ENCODE measurements around the gene MTHFD1L.

MTHFD1L gene

DNA sequence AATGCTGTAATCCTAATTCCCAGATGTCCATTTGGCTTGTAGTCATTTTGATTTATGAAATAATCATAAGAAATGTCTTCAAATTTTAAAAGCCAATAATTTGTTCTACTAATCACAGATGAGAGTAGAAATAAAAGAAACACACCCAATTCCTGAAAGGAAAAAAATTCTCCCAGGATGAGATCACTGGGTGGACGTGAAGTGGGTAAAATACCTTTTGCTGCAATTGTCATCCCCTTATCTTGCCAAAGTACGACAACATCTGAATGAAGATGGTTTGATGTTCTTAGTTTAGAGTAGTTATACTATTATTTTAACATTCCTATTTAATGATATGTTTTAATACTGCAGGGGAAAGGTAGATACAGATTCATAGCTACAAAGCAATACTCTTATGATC is 33.7 kb downstream of the MTHFD1L start:
- DNase-seq: no peak

DNA sequence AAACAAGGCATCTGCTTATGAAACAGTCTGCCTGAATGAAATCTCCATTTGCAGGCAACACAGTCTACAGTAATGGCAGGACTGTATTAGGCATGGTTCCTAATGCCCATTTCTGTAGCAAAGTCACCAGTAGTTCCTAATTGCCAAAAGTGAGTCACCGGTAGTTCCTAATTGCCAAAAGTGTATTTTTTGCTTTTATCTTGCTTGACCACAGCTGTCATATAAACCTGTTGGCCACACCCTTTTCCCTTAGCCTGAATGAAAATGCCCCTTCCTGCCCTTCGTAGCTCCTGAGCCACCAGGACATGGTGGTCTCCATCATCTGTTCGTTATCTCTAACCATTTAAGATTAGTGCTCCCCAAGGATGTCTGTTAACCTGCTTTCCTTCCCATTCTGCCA is 34.5 kb downstream of the MTHFD1L start:
- DNase-seq: no peak

DNA sequence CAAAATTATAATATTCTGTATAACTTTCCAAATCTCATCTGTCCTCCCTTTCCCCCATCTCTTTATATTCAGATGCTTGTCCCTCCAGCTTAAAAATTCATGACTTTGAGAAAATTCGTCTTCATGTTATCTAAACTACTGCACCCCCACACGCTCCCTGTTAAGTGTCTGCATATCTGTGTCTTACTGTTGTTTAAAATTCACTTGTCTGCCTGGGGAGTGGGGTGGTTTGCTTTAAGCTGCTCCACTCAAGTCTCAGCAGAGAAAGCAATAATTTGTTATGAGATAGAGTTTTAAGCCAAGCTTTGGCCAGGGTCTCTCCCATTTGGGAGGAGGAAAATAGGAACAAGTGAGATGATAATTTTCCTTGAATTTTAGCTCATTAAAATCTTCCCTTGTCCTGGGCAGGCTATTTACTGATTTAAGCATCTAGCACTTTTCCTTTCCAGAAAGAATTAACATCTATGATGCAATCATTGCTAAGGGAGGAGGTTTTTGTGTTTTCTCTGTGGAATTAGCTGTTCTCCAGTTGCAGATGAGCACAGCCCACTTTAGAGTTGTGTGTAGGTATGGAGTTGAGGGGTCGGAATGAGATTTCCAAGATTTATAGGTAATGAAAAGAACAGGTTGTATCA is 36.8 kb downstream of the MTHFD1L start:
- DNase-seq: no peak

DNA sequence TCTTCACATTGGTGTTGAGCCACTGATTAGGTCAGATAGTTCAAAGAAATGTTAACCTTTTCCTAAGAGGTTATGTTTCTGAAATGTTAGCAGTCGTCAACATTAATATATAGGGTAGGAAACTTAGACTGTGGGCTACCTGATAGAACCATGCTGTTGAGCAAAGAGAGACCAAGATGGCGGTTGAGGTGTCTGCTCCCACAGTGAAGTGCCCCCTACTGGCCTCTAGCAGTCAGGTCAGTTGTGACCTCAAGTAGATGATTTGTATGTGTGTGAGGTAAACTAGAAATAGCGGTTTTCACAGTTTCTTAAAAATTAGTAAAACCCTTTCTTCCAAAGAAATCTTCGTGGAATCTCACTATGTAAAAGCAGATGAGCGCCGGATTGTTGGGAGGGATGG is 40.3 kb downstream of the MTHFD1L start:
- no peak for DNase-seq

DNA sequence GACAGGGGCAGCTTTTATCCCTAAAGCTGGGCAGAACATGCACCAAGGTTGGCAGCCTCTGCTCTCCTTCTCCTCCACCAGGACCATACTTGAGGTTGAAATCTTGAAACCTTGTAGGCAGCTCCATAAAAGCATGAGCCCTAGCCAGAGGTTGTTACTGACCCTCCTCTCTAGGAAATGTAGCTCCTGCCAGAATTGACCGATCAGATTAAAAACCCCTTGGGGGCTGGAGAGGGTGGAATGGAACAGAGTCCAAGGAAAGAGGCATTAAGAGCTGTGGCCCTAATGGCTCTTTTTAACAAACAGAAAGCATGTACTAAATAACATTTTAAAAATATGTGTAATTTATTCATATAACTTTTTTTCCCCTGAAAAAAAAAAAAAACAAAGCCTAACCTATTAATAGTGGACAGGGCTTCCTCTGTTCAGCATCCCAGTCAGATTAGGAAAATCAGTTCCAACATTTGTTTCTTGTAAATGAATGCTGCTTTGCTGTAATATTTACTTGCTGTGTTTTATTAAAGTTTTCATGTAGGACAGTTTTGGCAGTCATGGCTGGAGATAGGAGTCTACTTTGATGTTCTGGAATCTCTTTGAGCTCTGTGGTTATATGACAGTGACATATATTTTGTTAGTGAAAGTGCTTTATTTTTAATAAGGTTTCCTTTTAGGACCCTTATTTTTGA is 41.3 kb downstream of the MTHFD1L start:
- DNase-seq: no peak

DNA sequence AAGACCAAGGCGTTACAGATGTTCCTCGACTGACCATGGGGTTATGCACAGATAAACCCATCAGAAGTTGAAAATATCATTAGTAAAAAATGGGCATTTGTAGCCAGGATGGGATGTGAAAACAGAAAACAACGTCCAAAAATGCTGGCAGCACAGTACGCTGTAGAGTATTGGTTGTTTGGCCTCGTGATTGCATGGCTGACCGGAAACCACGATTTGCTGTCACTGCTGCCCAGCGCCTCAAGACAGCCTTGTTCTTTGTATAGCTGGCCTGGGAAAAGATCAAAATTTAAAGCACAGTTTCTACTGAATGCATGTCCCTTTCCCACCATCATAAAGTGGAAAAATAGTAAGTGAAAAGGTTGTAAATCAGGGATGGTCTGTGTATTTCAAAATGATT is 41.9 kb downstream of the MTHFD1L start:
- no peak for DNase-seq

DNA sequence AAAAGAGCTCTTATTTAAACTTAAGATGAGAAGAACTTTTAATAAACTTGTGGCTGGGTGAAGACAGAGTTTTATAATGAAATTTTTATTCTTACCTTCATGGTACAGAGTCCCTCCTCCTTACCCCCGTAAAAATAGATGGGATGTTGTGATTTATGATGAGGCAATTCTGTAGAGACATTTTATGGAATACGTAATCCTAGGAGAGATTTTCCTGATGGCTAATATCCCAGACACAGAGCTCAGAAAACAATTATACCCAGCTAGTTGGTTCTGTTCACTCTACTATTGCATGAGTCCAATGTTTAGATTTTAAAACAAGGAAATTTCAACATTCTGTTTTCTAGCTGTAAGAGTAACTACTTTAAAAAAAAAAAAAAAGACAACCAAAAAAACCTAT is 43.4 kb downstream of the MTHFD1L start:
- no peak for DNase-seq

DNA sequence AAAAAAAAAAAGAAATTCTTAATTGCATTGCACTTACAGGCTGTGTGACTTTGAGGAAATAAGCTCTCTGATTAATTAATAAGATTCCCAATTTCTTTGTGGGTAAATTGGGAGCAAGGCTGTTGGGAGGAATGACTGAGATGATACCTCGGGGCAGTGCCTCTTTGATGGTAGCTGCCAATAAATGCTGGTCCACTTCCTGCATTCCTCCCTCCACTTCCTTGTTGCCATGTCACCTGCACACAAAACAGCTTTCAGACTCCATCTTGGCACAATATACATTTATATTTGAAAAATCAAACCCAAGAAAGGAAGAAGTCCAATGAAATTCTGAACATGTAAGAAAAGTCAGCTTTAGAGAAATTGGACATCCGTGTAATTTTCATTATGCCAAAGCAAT is 45.1 kb downstream of the MTHFD1L start:
- no peak for DNase-seq

DNA sequence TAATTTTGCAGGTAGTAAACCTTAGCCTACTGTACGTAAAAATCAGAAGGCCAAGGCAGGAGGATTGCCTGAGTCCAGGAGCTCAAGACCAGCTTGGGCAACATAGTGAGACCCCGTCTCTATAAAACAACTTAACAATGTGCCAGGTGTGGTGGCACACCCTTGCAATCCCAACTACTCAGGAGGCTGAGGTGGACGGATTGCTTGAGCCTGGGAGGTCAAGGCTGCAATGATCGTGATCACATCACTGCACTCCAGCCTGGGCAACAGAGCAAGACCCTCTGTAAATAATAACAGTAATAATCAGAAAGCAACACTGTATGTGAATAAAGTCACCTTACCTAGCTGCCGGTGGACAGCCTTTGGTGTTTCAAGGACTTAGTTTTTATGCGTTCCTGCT is 48.9 kb downstream of the MTHFD1L start:
- no peak for DNase-seq

DNA sequence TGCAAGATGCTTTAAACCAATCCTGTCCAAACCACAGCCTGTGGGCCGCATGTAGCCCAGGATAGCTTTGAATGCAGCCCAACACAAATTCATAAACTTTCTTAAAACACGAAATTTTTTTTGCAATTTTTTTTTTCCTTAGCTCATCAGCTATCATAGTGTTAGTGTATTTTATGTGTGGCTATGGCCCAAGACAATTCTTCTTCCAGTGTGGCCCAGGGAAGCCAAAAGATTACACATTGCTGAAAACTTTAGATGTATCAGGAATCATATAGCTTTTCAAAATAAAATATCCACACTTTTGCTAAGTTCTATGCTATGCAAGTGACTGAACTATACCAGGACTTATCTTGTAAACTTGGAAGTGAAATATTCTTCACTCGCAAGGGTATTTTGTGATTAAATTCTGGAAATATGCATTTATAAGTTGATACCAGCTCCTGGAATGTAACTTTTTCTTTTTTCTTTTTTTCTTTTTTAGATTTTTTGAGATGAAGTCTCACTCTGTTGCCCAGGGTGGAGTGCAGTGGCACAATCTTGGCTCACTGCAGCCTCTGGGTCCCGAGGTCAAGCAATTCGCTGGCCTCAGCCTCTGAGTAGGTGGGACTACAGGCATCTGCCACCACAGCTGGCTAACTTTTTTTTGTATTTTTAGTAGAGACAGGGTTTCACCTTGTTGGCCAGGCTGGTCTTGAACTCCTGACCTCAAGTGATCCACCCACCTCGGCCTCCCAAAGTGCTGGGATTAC is 49.8 kb downstream of the MTHFD1L start:
- DNase-seq: no peak

DNA sequence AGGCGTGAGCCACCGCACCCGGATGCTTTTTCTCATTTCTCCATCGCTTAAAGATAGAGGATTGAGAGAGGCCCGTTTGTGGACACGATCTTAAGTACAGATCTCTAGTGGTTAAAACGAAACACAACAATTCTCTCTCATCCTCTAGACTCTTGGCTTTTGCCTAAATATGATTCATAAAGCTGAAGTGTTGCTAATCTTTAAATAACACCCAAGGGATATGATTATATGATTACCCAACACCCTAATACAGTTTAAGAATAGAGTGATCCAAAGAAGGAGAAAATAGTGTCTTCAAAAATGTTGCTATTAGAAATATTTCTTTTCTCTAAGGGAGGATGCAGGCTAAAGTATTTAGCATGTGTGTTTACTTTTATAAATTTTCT is 50.4 kb downstream of the MTHFD1L start:
- DNase-seq: no peak

DNA sequence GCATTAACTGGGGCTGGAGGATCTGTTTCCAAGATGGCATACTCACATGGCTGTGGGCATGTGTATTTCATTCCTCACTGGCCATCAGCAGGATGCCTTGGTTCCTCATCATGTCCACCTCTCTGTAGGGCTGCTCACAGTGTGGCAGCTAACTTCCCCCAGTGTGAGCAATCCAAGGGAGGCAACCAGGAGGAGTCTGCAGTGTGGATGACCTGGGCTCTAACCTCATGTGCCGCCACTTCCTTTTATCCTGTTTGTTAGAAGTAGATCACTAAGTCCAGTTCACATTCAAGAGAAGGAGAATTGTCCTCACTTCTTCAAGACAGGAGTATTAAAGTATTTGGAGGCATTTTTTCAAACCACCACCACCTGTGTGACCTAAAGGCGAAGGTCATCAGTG is 54.4 kb downstream of the MTHFD1L start:
- no peak for DNase-seq

DNA sequence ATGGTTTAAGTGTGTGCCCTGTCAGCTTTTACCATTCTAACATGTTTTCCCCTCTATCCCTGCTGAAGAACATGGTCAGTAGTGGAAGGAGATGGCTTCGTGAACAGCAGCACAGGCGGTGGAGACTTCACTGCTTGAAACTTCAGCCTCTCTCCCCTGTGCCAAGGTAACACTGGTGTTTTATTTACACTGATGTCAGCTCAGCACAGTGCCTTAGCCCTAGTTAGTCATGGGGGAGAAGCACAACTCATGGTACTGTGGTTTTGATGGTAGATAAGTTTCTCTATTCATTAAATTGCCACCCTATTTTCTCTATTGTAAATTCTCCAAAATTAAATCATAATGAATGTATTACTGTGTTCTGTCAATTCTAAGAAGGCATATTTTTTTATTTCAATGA is 56.6 kb downstream of the MTHFD1L start:
- no peak for DNase-seq

DNA sequence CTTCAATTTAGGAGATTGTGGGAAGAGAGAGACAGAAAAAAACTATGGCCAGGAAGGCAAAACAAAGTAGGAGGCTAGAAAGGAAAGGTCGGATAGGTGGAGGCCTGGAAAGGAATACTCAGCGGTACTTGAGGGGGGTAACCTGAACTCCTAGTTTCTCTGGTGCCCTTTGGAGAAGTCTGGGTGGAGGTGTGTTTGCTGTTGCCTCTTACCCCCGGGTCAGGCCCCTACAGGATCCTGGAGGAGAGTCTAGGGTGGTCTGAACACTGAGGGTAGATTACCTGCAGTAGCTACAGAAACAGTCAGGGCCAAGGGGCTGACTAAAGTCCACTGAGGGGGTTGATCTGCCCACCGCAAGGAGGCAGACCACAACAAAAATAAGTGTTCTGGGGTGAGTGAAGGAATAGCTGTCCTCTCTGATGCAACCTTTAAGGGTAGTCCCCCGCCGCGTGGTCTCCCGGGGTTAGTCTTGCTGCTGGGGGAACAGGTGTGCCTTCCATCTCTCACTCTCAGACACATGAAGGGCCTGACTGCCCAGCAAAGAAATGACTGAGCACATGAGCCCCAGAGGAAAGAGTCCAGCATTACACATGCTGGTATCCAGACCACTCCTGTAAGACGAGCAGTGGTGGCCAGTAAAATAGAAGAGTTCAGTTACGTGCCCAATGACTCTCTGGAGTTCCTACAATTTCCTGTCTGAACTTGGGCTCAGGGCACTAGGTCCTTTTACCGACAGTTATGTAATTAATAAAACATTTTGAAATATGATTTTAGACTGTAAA is 59.5 kb downstream of the MTHFD1L start:
- DNase-seq: no peak

DNA sequence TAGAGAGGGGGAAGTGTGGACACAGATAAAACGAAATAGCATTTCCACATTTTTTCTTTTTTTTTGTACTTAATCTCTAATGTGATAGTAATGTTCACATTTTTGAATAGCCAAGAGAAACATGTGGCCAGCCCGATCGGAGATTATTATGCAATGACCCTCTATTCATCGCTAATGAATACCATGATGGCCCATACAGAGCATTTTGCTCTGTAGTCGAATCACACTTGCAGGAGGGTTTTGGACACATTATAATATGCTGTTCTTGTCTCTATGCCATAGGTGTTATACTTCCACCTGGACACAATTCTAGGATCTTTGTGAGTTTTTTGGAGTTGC is 60.1 kb downstream of the MTHFD1L start:
- DNase-seq: no peak

DNA sequence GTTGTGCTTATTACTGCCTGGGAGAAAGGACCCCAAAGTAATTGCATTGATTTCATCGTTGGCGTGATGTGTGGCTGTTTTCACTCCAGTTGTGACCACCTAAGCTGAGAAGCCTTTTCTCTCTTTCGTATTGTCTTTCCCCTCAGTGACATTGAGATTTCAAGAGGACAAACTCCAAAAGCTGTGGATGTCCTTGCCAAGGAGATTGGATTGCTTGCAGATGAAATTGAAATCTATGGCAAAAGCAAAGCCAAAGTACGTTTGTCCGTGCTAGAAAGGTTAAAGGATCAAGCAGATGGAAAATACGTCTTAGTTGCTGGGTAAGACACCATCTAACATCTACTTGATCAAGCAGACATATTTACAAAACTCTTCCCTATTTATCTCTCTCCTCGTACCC is 60.5 kb downstream of the MTHFD1L start:
- no peak for DNase-seq

DNA sequence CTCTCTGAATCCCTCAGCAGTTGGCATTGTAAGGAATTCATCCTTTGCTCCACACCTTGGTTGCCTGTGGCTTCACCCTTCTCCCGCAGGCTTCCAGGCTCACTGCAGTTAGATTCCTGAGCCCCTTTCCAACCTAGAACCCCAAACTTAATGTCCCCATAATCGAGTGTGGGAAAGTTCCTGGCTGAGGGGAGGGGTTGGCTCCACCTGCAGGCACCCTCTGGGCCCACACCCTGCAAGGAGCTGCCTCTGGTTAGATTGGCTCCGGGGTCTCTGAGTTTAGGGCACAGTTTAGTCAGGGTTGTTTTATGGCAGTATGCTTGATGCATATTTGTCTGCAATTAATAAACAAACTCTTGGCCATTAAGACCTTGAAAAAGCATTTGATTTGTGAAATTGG is 63.4 kb downstream of the MTHFD1L start:
- no peak for DNase-seq

DNA sequence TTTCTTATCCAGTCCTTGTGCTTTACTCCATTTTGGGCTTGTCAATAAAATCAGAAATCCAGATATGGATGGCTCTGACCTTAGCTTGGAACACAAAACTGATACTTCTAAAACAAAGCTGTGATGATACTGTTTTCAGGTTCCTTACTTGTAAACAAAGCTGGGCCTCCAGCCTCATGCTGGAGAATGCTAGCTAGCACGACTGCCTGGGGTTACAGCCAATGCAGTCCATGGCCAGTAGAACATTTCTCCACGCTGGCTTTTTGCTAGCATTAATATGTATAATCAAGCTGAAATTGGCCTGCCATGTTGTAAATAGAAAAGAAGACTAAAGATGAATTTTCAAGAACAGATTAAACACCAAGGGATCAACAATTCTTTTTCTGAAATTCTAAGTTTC is 63.9 kb downstream of the MTHFD1L start:
- no peak for DNase-seq

DNA sequence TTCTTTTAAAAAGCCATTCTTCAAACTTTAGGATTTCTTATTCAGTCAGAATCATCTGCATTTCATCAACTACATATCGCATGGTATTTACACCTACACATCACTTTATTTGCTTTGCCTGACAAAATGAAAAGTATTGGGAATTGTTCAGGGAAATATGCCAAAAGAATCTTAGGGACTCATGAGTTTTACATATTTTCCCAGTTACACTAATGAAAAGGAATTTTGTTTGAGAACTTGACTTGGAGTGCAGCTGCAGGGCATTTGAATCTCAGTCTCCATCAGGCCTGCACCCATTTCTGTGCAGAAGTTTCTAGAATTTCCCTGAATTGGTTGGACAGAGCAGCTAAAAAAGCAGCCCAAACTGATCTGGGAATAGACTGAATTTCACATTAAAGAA is 65.3 kb downstream of the MTHFD1L start:
- DNase-seq: no peak

DNA sequence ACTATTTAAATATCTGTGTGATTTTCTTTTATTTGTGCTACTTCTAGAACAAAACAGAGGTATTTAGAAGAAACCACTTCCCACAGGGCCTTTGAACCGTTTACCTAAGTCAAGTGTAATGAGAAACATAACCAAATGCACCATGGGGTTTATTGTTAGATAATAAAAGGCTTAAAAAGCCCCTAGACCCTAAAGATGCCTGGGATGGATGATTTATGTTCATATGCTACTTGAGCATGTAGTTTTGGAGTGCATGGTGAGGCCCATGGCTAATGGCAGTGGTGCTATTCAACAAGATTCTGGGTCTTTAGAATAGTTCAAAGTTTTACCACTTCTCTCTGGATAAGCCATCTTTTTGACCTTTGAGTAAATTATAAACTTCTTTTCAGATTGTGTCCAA is 65.9 kb downstream of the MTHFD1L start:
- no peak for DNase-seq

DNA sequence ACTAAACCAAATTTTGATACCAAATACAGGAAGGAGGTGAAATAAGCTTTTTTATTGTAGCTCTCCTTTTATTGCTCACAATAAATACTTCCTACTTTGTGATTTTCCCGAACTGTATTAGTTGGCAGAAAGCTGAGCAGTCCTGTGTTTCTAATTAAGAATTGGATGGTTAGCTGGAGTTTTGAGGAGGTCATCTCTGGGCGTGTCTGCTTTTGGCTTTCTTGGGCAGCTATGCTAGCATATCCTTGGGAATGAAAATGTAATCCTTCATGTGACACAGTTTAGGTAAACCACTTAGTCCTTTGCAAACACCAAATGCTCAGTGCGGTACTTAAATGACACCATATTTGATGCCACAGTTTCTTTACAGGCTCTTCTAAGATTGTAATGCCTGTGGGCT is 67.5 kb downstream of the MTHFD1L start:
- DNase-seq: no peak

DNA sequence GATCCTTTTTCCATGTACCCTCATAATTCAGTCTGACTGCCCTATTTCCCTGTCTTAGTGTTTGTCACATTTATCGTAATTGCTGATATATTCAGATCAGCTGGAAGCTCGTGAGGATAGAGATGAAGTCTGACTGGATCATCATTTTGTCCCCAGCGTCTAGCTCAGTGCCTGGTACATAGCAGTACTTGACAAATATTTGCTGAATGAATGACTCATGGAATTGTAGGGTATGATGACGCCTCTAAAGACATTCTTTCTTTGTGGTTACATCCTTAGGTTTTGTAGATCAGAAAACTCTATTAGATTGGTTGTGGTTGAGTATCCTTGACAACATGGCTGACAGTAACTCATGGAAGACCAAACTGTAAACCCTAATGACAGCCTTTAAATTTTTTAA is 68.9 kb downstream of the MTHFD1L start:
- DNase-seq: no peak

DNA sequence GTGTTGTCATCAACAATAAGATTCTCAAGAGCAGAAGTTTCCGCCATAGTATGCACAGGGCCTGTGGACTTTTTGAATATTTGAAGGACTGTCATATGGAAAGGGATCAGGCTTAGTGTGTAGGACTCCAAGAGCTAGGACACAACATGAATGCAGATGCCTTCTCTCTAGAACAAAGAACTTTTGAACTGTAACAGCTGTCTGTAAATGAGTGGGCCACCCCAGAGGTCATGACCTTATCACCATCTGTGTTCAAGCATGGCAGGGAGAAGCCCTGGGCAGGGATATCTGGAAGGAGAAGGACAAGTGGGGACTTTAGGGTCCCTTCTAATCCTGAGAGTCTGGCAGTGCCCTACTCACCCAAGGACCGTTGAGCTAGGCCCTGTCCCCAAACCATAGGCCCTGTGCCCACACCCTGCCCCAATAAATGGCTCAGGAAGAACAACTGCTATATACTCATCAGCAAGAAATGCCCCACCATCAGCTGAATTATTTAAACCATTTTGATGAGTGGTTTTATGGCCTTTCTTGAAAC is 70.6 kb downstream of the MTHFD1L start:
- no peak for DNase-seq

Data from NCI-H2107 (cell line).